ENCODE results near the gene SAP30BP.

SAP30BP gene

GRCh38 chr17:75649687-75650086 lies 17.5 kb upstream of the SAP30BP start:
- no peaks in the 10 kb centered on the region for H3K9me3 ChIP-seq
- TF ChIP-seq CTCF (IDR thresholded peaks at IDR 0.05; ENCODE audit: low read depth, low read length) = no peak
- peaks cover 5% of the 10 kb centered on the region for H3K36me3 ChIP-seq
- no peak overlapping the region for H3K4me3 ChIP-seq (ENCODE audit: low read depth, low read length)
- no peaks in the 10 kb centered on the region for H3K4me1 ChIP-seq
- no peaks in the 10 kb centered on the region for H3K27me3 ChIP-seq
- DNase-seq = no peak

GRCh38 chr17:75650874-75651273 lies 16.3 kb upstream of the SAP30BP start:
- peaks cover 5% of the 10 kb centered on the region for H3K36me3 ChIP-seq
- DNase-seq = no peak
- no peaks in the 10 kb centered on the region for H3K9me3 ChIP-seq
- TF ChIP-seq CTCF (IDR thresholded peaks at IDR 0.05; ENCODE audit: low read depth, low read length) = no peak
- no peaks in the 10 kb centered on the region for H3K4me1 ChIP-seq
- H3K27me3 ChIP-seq = no peaks in the 10 kb centered on the region
- H3K4me3 ChIP-seq (ENCODE audit: low read depth, low read length) = no peak overlapping the region

GRCh38 chr17:75652341-75652740 lies 14.8 kb upstream of the SAP30BP start:
- no peak overlapping the region for H3K4me3 ChIP-seq (ENCODE audit: low read depth, low read length)
- no peak for DNase-seq
- H3K9me3 ChIP-seq = no peaks in the 10 kb centered on the region
- TF ChIP-seq CTCF (IDR thresholded peaks at IDR 0.05; ENCODE audit: low read depth, low read length) = no peak
- peaks cover 5% of the 10 kb centered on the region for H3K36me3 ChIP-seq
- H3K27me3 ChIP-seq = no peaks in the 10 kb centered on the region
- H3K4me1 ChIP-seq = no peaks in the 10 kb centered on the region

GRCh38 chr17:75652934-75653549 lies 14.1 kb upstream of the SAP30BP start:
- peak; percentile 66 for DNase-seq
- peaks cover 5% of the 10 kb centered on the region for H3K36me3 ChIP-seq
- peak; percentile 93 for TF ChIP-seq CTCF (IDR thresholded peaks at IDR 0.05; ENCODE audit: low read depth, low read length)
- H3K4me1 ChIP-seq = no peaks in the 10 kb centered on the region
- H3K27me3 ChIP-seq = no peaks in the 10 kb centered on the region
- H3K4me3 ChIP-seq (ENCODE audit: low read depth, low read length) = no peak overlapping the region
- no peaks in the 10 kb centered on the region for H3K9me3 ChIP-seq

- no peaks in the 10 kb centered on the region for H3K27me3 ChIP-seq
- H3K9me3 ChIP-seq = no peaks in the 10 kb centered on the region
- H3K36me3 ChIP-seq = peaks cover 5% of the 10 kb centered on the region
- peak; percentile 37 for TF ChIP-seq CTCF (IDR thresholded peaks at IDR 0.05; ENCODE audit: low read depth, low read length)
- no peaks in the 10 kb centered on the region for H3K4me1 ChIP-seq
- DNase-seq = no peak
- H3K4me3 ChIP-seq (ENCODE audit: low read depth, low read length) = no peak overlapping the region
Measured at GRCh38 chr17:75654176-75654575, 13.0 kb upstream of the SAP30BP start.

- no peaks in the 10 kb centered on the region for H3K4me1 ChIP-seq
Measured at GRCh38 chr17:75658237-75658636, 8.9 kb upstream of the SAP30BP start.

More at GRCh38 chr17:75658237-75658636, 8.9 kb upstream of the SAP30BP start:
- H3K4me3 ChIP-seq (ENCODE audit: low read depth, low read length) = no peak overlapping the region
- no peaks in the 10 kb centered on the region for H3K9me3 ChIP-seq
- no peaks in the 10 kb centered on the region for H3K27me3 ChIP-seq
- no peak for DNase-seq
- H3K36me3 ChIP-seq = no peaks in the 10 kb centered on the region; the same call in 1 of the 2 replicates
- TF ChIP-seq CTCF (IDR thresholded peaks at IDR 0.05; ENCODE audit: low read depth, low read length) = no peak

Data from BE2C (cell line).